ENCODE data around the gene TPRN. TPM values are rescaled to one million over a fixed set of nuclear protein-coding genes. Genes with fewer than 3 reads are reported as not detected.

Gene TPRN
- total and polyA plus RNA-seq, 9 of the 15 experiments (the other 6 are each of a cell fraction or from before 2014, with no cell fraction given), result 0.31 to 31.9 (median 4.4) TPM

GRCh38 chr9:137213160-137214060, 12.9 kb upstream of the TPRN start:
- ChIA-PET POLR2A (interaction anchor here (1.0 to 1.2 kb wide), 2 partner anchors 9 to 32 kb away, joined by 3 read pairs; no protein-coding TSS in a partner anchor), CTCF (ENCODE audit: low intra/inter-chr PET ratio) (no interaction called here)
- Histone ChIP-seq H3K9me3 (replicated peaks; ENCODE audit: control insufficient read depth, insufficient read depth, low read depth, low read length) (no peaks in the 10 kb centered on the region), H3K4me2 (ENCODE audit: insufficient read depth, low read length) (no peak overlapping the region), H3K27me3 (ENCODE audit: control insufficient read depth in 2 of 2, insufficient read depth in 2 of 2, low read length in 2 of 2) (no peaks in the 10 kb centered on the region), H4K20me1 (replicated peaks; ENCODE audit: control insufficient read depth, insufficient read depth, low read length) (peaks cover 3% of the 10 kb centered on the region; the same call in 1 of the 2 replicates), H3K4me1 (replicated peaks in 1 of 2; ENCODE audit: control insufficient read depth in 2 of 2, insufficient read depth in 2 of 2, low read length in 2 of 2) (peaks cover 14 to 61% of the 10 kb centered on the region in 2 experiments), H3K79me2 (ENCODE audit: control insufficient read depth, insufficient read depth, low read length) (peaks cover 12% of the 10 kb centered on the region; the same call in 2 of the 3 replicates), H3K36me3 (ENCODE audit: control insufficient read depth, insufficient read depth, low read length) (peaks cover 48% of the 10 kb centered on the region; the same call in 2 of the 3 replicates), H3K9me1 (ENCODE audit: control insufficient read depth, insufficient read depth, low read length) (no peaks in the 10 kb centered on the region), H3K27ac (ENCODE audit: extremely low read depth, low read depth, low read length) (no peak overlapping the region), H3K4me3 (no peak overlapping the region), H3K9ac (ENCODE audit: insufficient read depth in 1 of 2, low read depth in 2 of 2, low read length in 2 of 2) (no peak overlapping the region), H2AFZ (ENCODE audit: low read depth, low read length) (no peak overlapping the region)
- no peak for FAIRE-seq
- in situ Hi-C loops (cut with MboI), result no loop called here
- no peak for DNase-seq (ENCODE audit: extremely low read depth in 1 of 4, low spot score in 3 of 4)
- no TSS peak for BruUV-seq (replicated peaks)
- intact Hi-C loops (cut with micrococcal nuclease), result no loop called here
- ATAC-seq, result no peak
- 89% methylated on average over 26 of the region's 49 CpGs for WGBS (ENCODE audit: insufficient coverage, low coverage, missing lambda C conversion rate)
- 0 out of 2 replicates have a peak, but pooled peaks have one; percentile 10 for TF ChIP-seq REST (IDR thresholded peaks at IDR 0.05; ENCODE audit: borderline replicate concordance)
- no peak for TF ChIP-seq REST (CRISPR knock-in tag; IDR thresholded peaks at IDR 0.05; ENCODE audit: low read depth)
- no peak for TF ChIP-seq ZNF197 (CRISPR knock-in tag; IDR thresholded peaks at IDR 0.05; ENCODE audit: low read depth)
- TF ChIP-seq CREB3L1 (IDR thresholded peaks at IDR 0.05; ENCODE audit: borderline replicate concordance, low read depth), result no peak
- no peak for TF ChIP-seq SMAD2 (IDR thresholded peaks at IDR 0.05; ENCODE audit: low read depth, low read length)
- TF ChIP-seq CTCF (IDR thresholded peaks at IDR 0.05 in 2 of 3, conservative IDR thresholded peaks at IDR 0.05 in 1 of 3; ENCODE audit: insufficient read depth in 2 of 3, low read depth in 1 of 3, low read length in 3 of 3), result peak in 2 of 3 experiments; percentile 32 to 41; a peak in 3 of 6 replicates
- TF ChIP-seq ZNF324 (CRISPR knock-in tag; IDR thresholded peaks at IDR 0.05), result no peak
- TF ChIP-seq PCBP1 (IDR thresholded peaks at IDR 0.05; ENCODE audit: low read depth, low read length, poor library complexity, severe bottlenecking), result no peak
